Stromal cell of bone marrow (primary cell): ENCODE measurements around the gene GNPDA1.
"Not testable (repeated sequence)": the region's sequence is repeated elsewhere in the genome, so short reads cannot be mapped to it uniquely, and the experiment has no call there.

ENCODE experiments used
- DNase-seq: peaks from one replicate; pipeline ENCODE4 v3.0.0-alpha.2; 2012; ENCODE audit warnings: low read depth

Gene GNPDA1

GRCh38 chr5:142012792-142013388, at the start of gene GNPDA1:
GNPDA1 (minus strand) TSS chr5:142013027; CDS start chr5:142012035, 992 bp downstream.
- DNase-seq: peak; percentile 54

- DNase-seq: peak; percentile 48
Observed at GRCh38 chr5:142059304-142059940, 46.6 kb upstream of the GNPDA1 start.

GRCh38 chr5:142057697-142058056, 44.9 kb upstream of the GNPDA1 start:
- no peak for DNase-seq

GRCh38 chr5:142056816-142057696, 44.2 kb upstream of the GNPDA1 start:
- no peak for DNase-seq

- no peak for DNase-seq
Observed at GRCh38 chr5:142055301-142055700, 42.5 kb upstream of the GNPDA1 start.

GRCh38 chr5:142053426-142054151, 40.8 kb upstream of the GNPDA1 start:
- DNase-seq: peak; percentile 61

GRCh38 chr5:142052026-142052425, 39.2 kb upstream of the GNPDA1 start:
- DNase-seq: not testable (repeated sequence)

GRCh38 chr5:142048272-142048671, 35.4 kb upstream of the GNPDA1 start:
- no peak for DNase-seq

- no peak for DNase-seq
Observed at GRCh38 chr5:142046191-142046590, 33.4 kb upstream of the GNPDA1 start.

- DNase-seq: not testable (repeated sequence)
Observed at GRCh38 chr5:142040881-142041280, 28.1 kb upstream of the GNPDA1 start.

GRCh38 chr5:142040285-142040684, 27.5 kb upstream of the GNPDA1 start:
- DNase-seq: no peak

GRCh38 chr5:142038735-142039134, 25.9 kb upstream of the GNPDA1 start:
- DNase-seq: no peak

GRCh38 chr5:142037599-142037998, 24.8 kb upstream of the GNPDA1 start:
- DNase-seq: not testable (repeated sequence)

GRCh38 chr5:142036918-142037317, 24.1 kb upstream of the GNPDA1 start:
- no peak for DNase-seq

- no peak for DNase-seq
Observed at GRCh38 chr5:142034994-142035393, 22.2 kb upstream of the GNPDA1 start.

- not testable (repeated sequence) for DNase-seq
Observed at GRCh38 chr5:142033632-142034567, 21.1 kb upstream of the GNPDA1 start.

- no peak for DNase-seq
Observed at GRCh38 chr5:142032747-142033631, 20.2 kb upstream of the GNPDA1 start.

GRCh38 chr5:142032150-142032549, 19.3 kb upstream of the GNPDA1 start:
- DNase-seq: no peak

GRCh38 chr5:142025637-142026036, 12.8 kb upstream of the GNPDA1 start:
- no peak for DNase-seq

- DNase-seq: peak; percentile 63
Observed at GRCh38 chr5:142024771-142025304, 12.0 kb upstream of the GNPDA1 start.
